Measurements from ENCODE around the gene SMARCB1. TPM values are rescaled to one million over a fixed set of nuclear protein-coding genes. Genes with fewer than 3 reads are reported as not detected.

Gene SMARCB1
- total and polyA plus RNA-seq, 2 donors (not counting 1 experiment from before 2014, with no cell fraction given) = 179 to 190 TPM

- H3K4me1 Mint-ChIP-seq = no peaks in the 10 kb centered on the region
- Histone ChIP-seq H3K79me2 (ENCODE audit: control insufficient read depth, insufficient read depth, low read length) (no peaks in the 10 kb centered on the region), H3K4me2 (replicated peaks; ENCODE audit: low read depth, low read length, poor library complexity, severe bottlenecking) (no peak overlapping the region), H3K27me3 (replicated peaks in 1 of 4; ENCODE audit: control extremely low read depth in 1 of 4, control insufficient read depth in 3 of 4, insufficient read depth in 4 of 4, low read length in 3 of 4) (no peaks in the 10 kb centered on the region), H3K9me3 (ENCODE audit: control extremely low read depth in 1 of 3, control insufficient read depth in 2 of 3, insufficient read depth in 1 of 3, low read length in 2 of 3) (no peaks in the 10 kb centered on the region), H3K36me3 (replicated peaks in 1 of 2; ENCODE audit: control extremely low read depth in 1 of 2, control insufficient read depth in 1 of 2, extremely low read depth in 1 of 2, insufficient read depth in 2 of 2, low read length in 1 of 2) (peaks cover 0 to 39% of the 10 kb centered on the region in 2 experiments), H3K27ac (ENCODE audit: low read length in 2 of 2) (no peak overlapping the region), H3K4me1 (ENCODE audit: control insufficient read depth in 2 of 2, insufficient read depth in 2 of 2, low read length in 2 of 2) (no peaks in the 10 kb centered on the region), H4K20me1 (ENCODE audit: control insufficient read depth, insufficient read depth, low read length, poor library complexity, severe bottlenecking) (no peaks in the 10 kb centered on the region), H3K4me3 (ENCODE audit: control extremely low read depth in 1 of 5, extremely low read depth in 1 of 5, insufficient read depth in 1 of 5, low read depth in 2 of 5, low read length in 4 of 5) (no peak overlapping the region), H3K9ac (ENCODE audit: low read length) (no peak overlapping the region), H2AFZ (ENCODE audit: insufficient read depth, low read depth, low read length, poor library complexity, severe bottlenecking) (no peak overlapping the region)
- TF ChIP-seq EZH2 (IDR thresholded peaks at IDR 0.05; ENCODE audit: borderline replicate concordance, insufficient read depth, low read depth, low read length, poor library complexity, severe bottlenecking) = no peak
- no peak for TF ChIP-seq CTCF (IDR thresholded peaks at IDR 0.05)
- ChIA-PET CTCF (interaction anchor here (1.4 kb wide), 1 partner anchor 10 kb away, joined by 3 read pairs; no protein-coding TSS in a partner anchor), POLR2A (no interaction called here)
- DNase-seq (no peak), ATAC-seq (ENCODE audit: low read depth) (no peak)
- 95% methylated on average over 2 of the region's 2 CpGs for WGBS (ENCODE audit: insufficient coverage)
- no peaks in the 10 kb centered on the region for H3K27me3 Mint-ChIP-seq
- intact Hi-C loops (cut with micrococcal nuclease) = no loop called here
- no peaks in the 10 kb centered on the region for H3K9me3 Mint-ChIP-seq (ENCODE audit: insufficient read depth)
- H3K4me3 Mint-ChIP-seq = no peak overlapping the region
- H3K27ac Mint-ChIP-seq = no peak overlapping the region
These were observed 89.0 kb downstream of the SMARCB1 start for GRCh38 chr22:23875801-23876200.

GRCh38 chr22:23877566-23877965 is 90.8 kb downstream of the SMARCB1 start:
- Mint-ChIP-seq H3K9me3 (ENCODE audit: insufficient read depth) (no peaks in the 10 kb centered on the region), H3K4me3 (no peak overlapping the region), H3K4me1 (no peaks in the 10 kb centered on the region), H3K27me3 (no peaks in the 10 kb centered on the region), H3K27ac (no peak overlapping the region)
- ATAC-seq (ENCODE audit: low read depth) (no peak), DNase-seq (no peak)
- CTCF ChIA-PET = no interaction called here
- TF ChIP-seq CTCF (IDR thresholded peaks at IDR 0.05) (no peak), EZH2 (IDR thresholded peaks at IDR 0.05; ENCODE audit: borderline replicate concordance, insufficient read depth, low read depth, low read length, poor library complexity, severe bottlenecking) (no peak)
- no peaks in the 10 kb centered on the region for H3K9me3 ChIP-seq (ENCODE audit: control extremely low read depth in 1 of 3, control insufficient read depth in 2 of 3, insufficient read depth in 1 of 3, low read length in 2 of 3)
- no peak overlapping the region for H2AFZ ChIP-seq (ENCODE audit: insufficient read depth, low read depth, low read length, poor library complexity, severe bottlenecking)
- H3K4me2 ChIP-seq (replicated peaks; ENCODE audit: low read depth, low read length, poor library complexity, severe bottlenecking) = no peak overlapping the region
- no peaks in the 10 kb centered on the region for H3K27me3 ChIP-seq (replicated peaks in 1 of 4; ENCODE audit: control extremely low read depth in 1 of 4, control insufficient read depth in 3 of 4, insufficient read depth in 4 of 4, low read length in 3 of 4)
- H3K27ac ChIP-seq (ENCODE audit: low read length in 2 of 2) = no peak overlapping the region
- intact Hi-C loops (cut with micrococcal nuclease) = no loop called here
- H3K36me3 ChIP-seq (replicated peaks in 1 of 2; ENCODE audit: control extremely low read depth in 1 of 2, control insufficient read depth in 1 of 2, extremely low read depth in 1 of 2, insufficient read depth in 2 of 2, low read length in 1 of 2) = peaks cover 0 to 40% of the 10 kb centered on the region in 2 experiments
- H4K20me1 ChIP-seq (ENCODE audit: control insufficient read depth, insufficient read depth, low read length, poor library complexity, severe bottlenecking) = no peaks in the 10 kb centered on the region
- no peak overlapping the region for H3K9ac ChIP-seq (ENCODE audit: low read length)
- 97% methylated on average over 8 of the region's 8 CpGs for WGBS (ENCODE audit: insufficient coverage)
- no peaks in the 10 kb centered on the region for H3K79me2 ChIP-seq (ENCODE audit: control insufficient read depth, insufficient read depth, low read length)
- H3K4me1 ChIP-seq (ENCODE audit: control insufficient read depth in 2 of 2, insufficient read depth in 2 of 2, low read length in 2 of 2) = no peaks in the 10 kb centered on the region
- POLR2A ChIA-PET = no interaction called here
- no peak overlapping the region for H3K4me3 ChIP-seq (ENCODE audit: control extremely low read depth in 1 of 5, extremely low read depth in 1 of 5, insufficient read depth in 1 of 5, low read depth in 2 of 5, low read length in 4 of 5)
